DND-41 (cell line): ENCODE results near the gene KRTAP9-4.
"Not testable (repeated sequence)": the region's sequence is repeated elsewhere in the genome, so short reads cannot be mapped to it uniquely, and the experiment has no call there.

ENCODE experiments used
- ATAC-seq: fragments of 200-7000 bp; cut with Tn5 transposase; 3 replicates; pipeline ENCODE4 v1.9.1; 2021; ENCODE audit warnings: low read depth; ENCODE audit not compliant: insufficient read depth
- DNase-seq: peaks from one replicate; pipeline ENCODE4 v3.0.0-alpha.2; 2020
- H2AFZ ChIP-seq: 2 replicates; pipeline ENCODE4 v1.6.0; 2012; ENCODE audit warnings: low read depth, low read length
- H3K27ac ChIP-seq: 2 replicates; pipeline ENCODE4 v1.5.1; 2012; ENCODE audit warnings: low read length, inconsistent platforms
- H3K27me3 ChIP-seq: fragments of 200-600 bp; sonication (generic); 2 replicates; pipeline ENCODE4 v1.6.0; 2012; ENCODE audit warnings: low read length, mild to moderate bottlenecking, inconsistent platforms; ENCODE audit not compliant: insufficient read depth, poor library complexity
- H3K36me3 ChIP-seq: 2 replicates; pipeline ENCODE4 v1.5.1; 2012; ENCODE audit warnings: low read length, inconsistent platforms; ENCODE audit not compliant: insufficient read depth
- H3K4me1 ChIP-seq: 2 replicates; pipeline ENCODE4 v1.5.1; 2012; ENCODE audit warnings: mild to moderate bottlenecking, low read length; ENCODE audit not compliant: insufficient read depth
- H3K4me2 ChIP-seq: 2 replicates; pipeline ENCODE4 v1.6.0; 2012; ENCODE audit warnings: mild to moderate bottlenecking, moderate library complexity, low read length, inconsistent platforms; ENCODE audit not compliant: insufficient read depth
- H3K4me3 ChIP-seq, 2 experiments: fragments of 200-600 bp in 1 of 2; shearing (Covaris generic) in 1 of 2; 2 replicates each; pipeline ENCODE4 v1.5.1; 2012 to 2016; ENCODE audit warnings: inconsistent platforms in 2 of 2, low read length in 2 of 2, mild to moderate bottlenecking in 2 of 2, low read depth in 1 of 2, moderate library complexity in 1 of 2
- H3K79me2 ChIP-seq: 2 replicates; pipeline ENCODE4 v1.6.0; 2012; ENCODE audit warnings: low read length, inconsistent platforms; ENCODE audit not compliant: insufficient read depth
- H3K9ac ChIP-seq: 2 replicates; pipeline ENCODE4 v1.6.0; 2012; ENCODE audit warnings: low read depth, mild to moderate bottlenecking, inconsistent platforms, low read length, moderate library complexity
- H3K9me3 ChIP-seq: 2 replicates; pipeline ENCODE4 v1.5.1; 2012; ENCODE audit warnings: low read length, moderate library complexity, mild to moderate bottlenecking, inconsistent platforms; ENCODE audit not compliant: insufficient read depth, severe bottlenecking
- H4K20me1 ChIP-seq: 2 replicates; pipeline ENCODE4 v1.6.0; 2012; ENCODE audit warnings: low read length; ENCODE audit not compliant: insufficient read depth
- CTCF ChIP-seq: IDR thresholded peaks from 2 replicates; pipeline ENCODE4 v1.5.1; 2012; ENCODE audit warnings: borderline replicate concordance, low read length, moderate library complexity, mild to moderate bottlenecking; ENCODE audit not compliant: poor library complexity, severe bottlenecking; ENCODE audit errors: extremely low read depth
- EZH2 ChIP-seq: IDR thresholded peaks from 3 replicates; pipeline ENCODE4 v1.6.1; 2012; ENCODE audit warnings: borderline replicate concordance, low read depth, mild to moderate bottlenecking, moderate library complexity, low read length, inconsistent platforms; ENCODE audit not compliant: severe bottlenecking

Gene KRTAP9-4

GRCh38 chr17:41223821-41224220, 25.7 kb upstream of the KRTAP9-4 start:
- no peak overlapping the region for H3K27ac ChIP-seq

GRCh38 chr17:41226051-41226450, 23.4 kb upstream of the KRTAP9-4 start:
- ATAC-seq, result no peak
- no peak overlapping the region for H3K4me2 ChIP-seq
- H3K36me3 ChIP-seq, result no peaks in the 10 kb centered on the region
- no peak overlapping the region for H2AFZ ChIP-seq
- no peaks in the 10 kb centered on the region for H3K4me1 ChIP-seq
- peaks cover 10% of the 10 kb centered on the region for H3K27me3 ChIP-seq
- H3K79me2 ChIP-seq, result no peaks in the 10 kb centered on the region
- H3K4me3 ChIP-seq, result no peak overlapping the region
- H3K27ac ChIP-seq, result no peak overlapping the region
- DNase-seq, result no peak
- no peak for TF ChIP-seq CTCF
- TF ChIP-seq EZH2, result no peak
- no peaks in the 10 kb centered on the region for H3K9me3 ChIP-seq
- H4K20me1 ChIP-seq, result no peaks in the 10 kb centered on the region
- H3K9ac ChIP-seq, result no peak overlapping the region

More at GRCh38 chr17:41223821-41224220, 25.7 kb upstream of the KRTAP9-4 start:
- Histone ChIP-seq H3K4me3 (no peak overlapping the region), H3K9ac (no peak overlapping the region), H2AFZ (no peak overlapping the region), H3K4me1 (no peaks in the 10 kb centered on the region), H3K79me2 (no peaks in the 10 kb centered on the region), H4K20me1 (no peaks in the 10 kb centered on the region), H3K9me3 (no peaks in the 10 kb centered on the region), H3K36me3 (no peaks in the 10 kb centered on the region), H3K4me2 (no peak overlapping the region), H3K27me3 (peaks cover 10% of the 10 kb centered on the region)
- ATAC-seq, result no peak
- TF ChIP-seq CTCF, result no peak
- no peak for DNase-seq

GRCh38 chr17:41226598-41227095, 22.8 kb upstream of the KRTAP9-4 start, which contains the start of gene KRTAP9-2:
KRTAP9-2 (plus strand) TSS chr17:41226648; CDS start chr17:41226655, 7 bp downstream.
- not testable (repeated sequence) for H3K36me3 ChIP-seq, H4K20me1 ChIP-seq, H3K27me3 ChIP-seq, H3K9me3 ChIP-seq, H3K79me2 ChIP-seq, H3K9ac ChIP-seq, H2AFZ ChIP-seq, H3K4me3 ChIP-seq, ATAC-seq, H3K27ac ChIP-seq, H3K4me2 ChIP-seq, DNase-seq, H3K4me1 ChIP-seq

GRCh38 chr17:41230094-41230493, 19.4 kb upstream of the KRTAP9-4 start:
- Histone ChIP-seq H3K9ac (no peak overlapping the region), H4K20me1 (no peaks in the 10 kb centered on the region), H3K79me2 (no peaks in the 10 kb centered on the region), H3K36me3 (no peaks in the 10 kb centered on the region), H3K9me3 (no peaks in the 10 kb centered on the region), H3K4me1 (no peaks in the 10 kb centered on the region), H3K27ac (no peak overlapping the region), H2AFZ (no peak overlapping the region), H3K4me3 (no peak overlapping the region), H3K4me2 (no peak overlapping the region), H3K27me3 (peaks cover 18% of the 10 kb centered on the region)
- DNase-seq (no peak), ATAC-seq (no peak)
- TF ChIP-seq CTCF, result no peak
- TF ChIP-seq EZH2, result no peak
